GM19397 (cell line): ENCODE results near the gene SRSF8.
"Not testable (repeated sequence)": the region's sequence is repeated elsewhere in the genome, so short reads cannot be mapped to it uniquely, and the experiment has no call there.

Experiments used
- ATAC-seq: cut with Tn5 transposase; IDR thresholded peaks from one replicate; pipeline ENCODE4 v1.9.1; 2021; ENCODE audit warnings: mild to moderate bottlenecking, moderate library complexity; ENCODE audit not compliant: unreplicated experiment

SRSF8 gene

DNA sequence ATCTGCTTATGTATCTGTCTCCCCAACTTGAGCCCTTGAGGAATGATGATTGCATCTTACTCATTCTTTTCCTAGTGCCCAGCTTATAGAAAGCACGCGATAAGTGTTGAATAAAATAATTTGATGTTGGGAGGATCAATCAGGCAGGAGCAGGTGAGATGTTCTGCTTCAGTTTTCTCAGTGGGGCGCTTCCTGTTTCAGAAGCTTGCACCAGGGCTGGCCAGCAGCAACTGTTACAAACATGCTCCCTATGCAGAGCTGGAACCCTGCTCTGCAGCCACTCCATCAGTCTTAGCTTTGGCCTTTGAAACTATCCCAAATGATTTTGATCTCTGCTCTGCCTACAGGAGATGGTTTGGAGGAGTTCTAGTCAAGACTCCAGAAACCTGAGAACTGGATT, 26.8 kb downstream of the SRSF8 start:
- ATAC-seq = no peak

DNA sequence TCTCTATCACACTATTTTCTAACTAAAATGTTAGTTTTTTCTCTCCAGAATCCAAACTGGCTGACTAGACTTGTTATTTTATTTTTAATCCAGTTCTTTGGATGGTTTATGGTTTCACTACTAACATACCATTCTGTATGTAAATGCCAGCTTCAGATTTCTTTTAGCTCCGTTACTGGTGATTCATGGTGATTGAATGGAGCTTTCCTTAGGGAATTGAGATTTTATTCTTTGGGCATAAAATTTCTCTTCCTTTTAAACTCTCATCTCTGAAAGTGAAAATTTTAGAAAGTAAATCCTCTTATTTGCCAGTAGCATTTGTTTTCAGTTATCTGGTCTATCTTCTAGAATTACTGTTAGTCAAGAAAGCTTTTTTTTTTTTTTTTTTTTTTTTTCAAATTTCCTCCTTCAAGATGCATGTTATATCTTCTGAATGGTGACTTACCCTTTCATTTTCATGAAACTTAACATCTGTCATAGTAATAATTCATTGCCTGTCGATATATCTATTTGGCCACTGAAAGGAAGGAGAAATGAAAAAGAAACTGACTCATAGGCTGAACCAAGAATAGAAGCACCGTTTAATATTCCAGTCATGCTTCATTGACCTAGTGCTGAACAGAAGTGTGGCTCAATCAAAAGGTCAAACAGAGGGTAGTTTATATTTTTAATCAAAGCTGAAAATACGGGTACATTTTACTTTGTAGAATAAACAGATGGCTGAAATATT, 29.3 kb downstream of the SRSF8 start:
- peak; percentile 67 for ATAC-seq

GRCh38 chr11:95097209-95097608, 30.5 kb downstream of the SRSF8 start:
- no peak for ATAC-seq

DNA sequence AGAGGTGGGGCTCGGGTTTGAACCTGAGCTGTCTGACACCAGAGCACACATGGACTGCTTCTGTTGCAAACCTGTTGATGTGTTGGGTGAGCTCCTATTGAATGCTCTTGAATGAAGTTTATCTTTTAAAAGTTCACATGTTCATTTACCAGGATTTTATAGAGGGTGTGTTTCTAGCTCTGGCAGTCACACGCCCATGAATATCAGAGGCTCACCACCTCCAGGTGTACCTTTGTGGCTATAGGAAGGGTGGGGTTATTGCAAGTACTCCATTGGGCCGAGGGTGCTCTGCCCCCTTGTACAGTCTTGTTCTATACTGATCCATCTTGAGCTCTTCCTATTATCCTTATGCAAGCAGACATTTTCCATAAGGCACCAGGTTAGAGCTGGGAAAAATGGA, 32.1 kb downstream of the SRSF8 start:
- no peak for ATAC-seq

DNA sequence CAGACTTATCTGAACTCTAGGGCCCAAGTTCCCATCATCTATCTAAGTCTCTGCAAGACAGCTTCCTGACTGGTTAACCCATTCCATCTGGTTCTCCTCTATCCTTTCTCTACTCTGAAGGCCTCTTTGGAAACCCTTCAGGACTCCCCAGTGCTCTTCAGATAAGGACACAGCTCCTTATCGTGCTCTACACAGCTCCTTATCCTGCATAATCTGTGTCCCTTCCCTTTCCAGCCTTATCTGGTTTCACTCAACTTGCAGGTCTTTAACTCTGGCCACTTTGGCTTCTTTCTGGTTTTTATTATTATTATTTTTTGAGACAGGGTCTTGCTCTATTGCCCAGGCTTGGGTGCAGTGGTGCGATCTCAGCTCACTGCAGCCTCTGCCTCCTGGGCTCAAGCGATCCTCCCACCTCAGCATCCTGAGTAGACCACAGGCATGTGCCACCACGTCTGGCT, 33.5 kb downstream of the SRSF8 start:
- ATAC-seq = no peak

DNA sequence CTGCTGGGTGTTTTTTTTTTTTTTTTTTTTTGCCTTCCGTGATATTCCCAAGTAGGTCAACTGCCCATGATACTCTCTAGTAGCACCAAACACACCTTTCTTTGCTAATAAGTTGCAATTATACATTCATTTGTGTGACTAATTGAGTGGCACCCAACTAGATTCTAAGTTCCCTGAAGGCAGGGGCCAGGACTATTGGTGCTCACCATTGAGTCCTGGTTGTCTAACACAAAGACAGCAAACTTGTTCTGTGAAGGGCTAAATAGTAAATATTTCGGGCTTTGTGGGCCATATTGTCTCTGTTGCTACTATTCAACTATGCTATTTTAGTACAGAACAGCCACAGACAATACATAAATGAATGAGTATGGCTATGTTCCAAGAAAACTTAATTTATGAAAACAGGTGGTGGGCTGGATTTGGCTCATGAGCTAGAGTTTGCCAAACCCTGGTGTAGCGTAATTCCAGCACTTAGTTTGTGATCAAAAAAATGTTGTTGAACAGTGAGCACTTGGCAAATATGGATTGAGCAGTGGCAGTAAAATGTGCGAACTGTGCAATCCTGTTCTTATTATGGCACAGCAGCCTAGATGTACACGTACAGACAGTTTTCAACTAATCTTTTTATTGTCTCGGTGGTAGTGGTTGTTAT, 34.3 kb downstream of the SRSF8 start:
- no peak for ATAC-seq

- ATAC-seq = no peak
Observed at GRCh38 chr11:95101935-95102334, 35.2 kb downstream of the SRSF8 start.

DNA sequence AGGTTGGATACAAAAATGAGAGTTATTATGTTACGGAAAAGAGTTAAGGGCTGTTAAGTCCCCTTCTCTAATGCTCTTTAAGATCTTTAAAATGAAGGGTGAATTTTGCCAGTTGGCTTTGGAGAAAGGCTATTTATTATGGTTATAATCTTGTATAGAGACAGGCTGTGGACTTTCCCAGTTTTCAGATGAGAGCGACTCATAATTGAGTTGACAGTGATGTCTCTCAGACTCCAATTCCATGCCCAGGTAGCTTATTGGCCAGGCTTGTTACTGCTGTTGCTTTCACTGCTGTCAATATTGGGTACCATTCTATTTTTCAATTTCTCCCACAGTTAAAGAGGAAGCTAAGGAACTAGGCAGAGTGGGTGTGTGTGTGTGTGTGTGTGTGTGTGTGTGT, 36.0 kb downstream of the SRSF8 start:
- no peak for ATAC-seq

DNA sequence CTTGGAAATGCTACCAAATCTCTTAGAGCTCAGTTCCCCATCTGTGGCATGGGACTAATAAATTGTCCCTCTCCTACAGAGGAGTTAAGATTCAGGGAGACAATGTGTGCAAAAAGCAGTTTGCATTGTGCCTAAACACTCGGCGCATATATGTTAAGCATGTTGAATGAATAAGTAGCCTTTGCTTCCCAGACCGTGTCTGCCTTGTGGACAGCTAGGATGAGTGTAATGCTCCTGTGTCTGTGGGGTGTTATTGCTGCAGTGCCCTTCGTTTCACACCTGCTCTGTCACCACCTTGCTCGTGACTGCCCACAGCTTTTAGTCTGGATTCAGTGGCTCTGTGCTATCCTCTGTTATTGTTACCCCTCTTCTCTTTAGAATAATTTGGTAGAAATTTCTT, 37.0 kb downstream of the SRSF8 start:
- no peak for ATAC-seq

DNA sequence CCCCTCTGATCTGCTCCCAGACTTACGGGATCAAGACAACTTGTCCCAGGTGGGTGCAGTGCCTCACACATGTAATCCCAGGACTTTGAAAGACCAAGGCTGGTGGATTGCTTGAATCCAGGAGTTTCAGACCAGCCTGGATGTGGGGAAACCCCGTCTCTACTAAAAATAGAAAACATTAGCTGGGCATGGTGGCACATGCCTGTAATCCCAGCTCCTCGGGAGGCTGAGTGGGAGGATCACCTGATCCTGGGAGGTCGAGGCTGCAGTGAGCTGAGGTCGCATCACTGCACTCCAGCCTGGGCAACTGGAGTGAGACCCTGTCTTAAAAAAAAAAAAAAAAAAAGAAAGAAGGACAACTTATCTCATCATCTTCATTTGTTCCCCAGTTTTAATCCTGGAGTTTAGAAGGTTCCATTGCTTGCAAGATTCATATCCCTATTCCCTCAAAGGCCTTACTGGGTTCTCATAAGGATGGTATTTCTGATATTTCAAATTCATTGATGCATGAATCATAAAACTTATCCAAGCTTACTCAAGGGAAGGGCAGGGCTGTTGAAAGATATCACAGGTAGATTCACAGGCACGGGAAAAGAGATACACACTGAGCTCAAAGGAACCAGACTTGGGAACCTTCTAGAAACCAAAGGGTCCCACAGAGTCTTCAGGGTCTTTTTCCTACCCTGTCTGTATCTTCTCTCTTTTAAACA, 37.6 kb downstream of the SRSF8 start:
- ATAC-seq = no peak

- ATAC-seq = no peak
Observed at GRCh38 chr11:95104856-95105255, 38.1 kb downstream of the SRSF8 start.

DNA sequence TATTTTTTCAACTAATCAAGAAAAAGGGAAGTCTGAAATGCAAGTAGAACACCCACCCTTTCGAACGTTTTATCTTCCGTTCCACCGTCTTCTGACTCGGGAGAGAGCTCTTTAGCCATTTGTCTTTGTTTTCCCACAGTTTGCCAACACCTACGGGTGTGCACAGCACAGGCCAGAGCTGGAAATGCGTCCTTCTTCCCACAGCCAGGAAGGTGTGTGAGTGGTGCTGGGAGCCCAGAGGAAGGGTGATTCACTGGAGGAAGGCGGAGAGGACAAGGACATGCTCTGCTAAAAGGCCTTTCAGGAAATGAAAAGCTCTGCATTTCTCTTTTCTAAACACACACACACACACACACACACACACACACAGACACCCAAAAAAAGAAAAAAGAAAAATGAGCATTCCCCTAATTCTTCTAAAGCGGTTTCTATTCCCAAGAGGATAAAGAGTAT, 41.5 kb downstream of the SRSF8 start:
- ATAC-seq = no peak

- ATAC-seq = no peak
Observed at GRCh38 chr11:95108671-95109551, 42.2 kb downstream of the SRSF8 start.

DNA sequence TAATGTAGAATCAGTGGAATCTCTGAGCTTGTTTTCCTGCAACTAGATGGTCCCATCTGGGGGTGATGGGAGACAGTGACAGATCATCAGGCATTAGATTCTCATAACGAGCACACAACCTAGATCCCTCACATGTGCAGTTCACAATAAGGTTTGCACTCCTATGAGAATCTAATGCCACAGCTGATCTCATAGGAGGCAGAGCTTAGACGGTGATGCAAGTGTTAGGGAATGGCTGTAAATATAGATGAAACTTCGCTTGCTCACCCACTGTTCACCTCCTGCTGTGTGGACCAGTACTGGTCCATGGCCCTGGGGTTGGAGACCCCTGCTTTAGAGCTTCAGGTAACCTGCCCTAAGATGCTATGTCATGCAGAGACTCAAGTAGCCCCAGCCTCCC, 44.8 kb downstream of the SRSF8 start:
- ATAC-seq = not testable (repeated sequence)

DNA sequence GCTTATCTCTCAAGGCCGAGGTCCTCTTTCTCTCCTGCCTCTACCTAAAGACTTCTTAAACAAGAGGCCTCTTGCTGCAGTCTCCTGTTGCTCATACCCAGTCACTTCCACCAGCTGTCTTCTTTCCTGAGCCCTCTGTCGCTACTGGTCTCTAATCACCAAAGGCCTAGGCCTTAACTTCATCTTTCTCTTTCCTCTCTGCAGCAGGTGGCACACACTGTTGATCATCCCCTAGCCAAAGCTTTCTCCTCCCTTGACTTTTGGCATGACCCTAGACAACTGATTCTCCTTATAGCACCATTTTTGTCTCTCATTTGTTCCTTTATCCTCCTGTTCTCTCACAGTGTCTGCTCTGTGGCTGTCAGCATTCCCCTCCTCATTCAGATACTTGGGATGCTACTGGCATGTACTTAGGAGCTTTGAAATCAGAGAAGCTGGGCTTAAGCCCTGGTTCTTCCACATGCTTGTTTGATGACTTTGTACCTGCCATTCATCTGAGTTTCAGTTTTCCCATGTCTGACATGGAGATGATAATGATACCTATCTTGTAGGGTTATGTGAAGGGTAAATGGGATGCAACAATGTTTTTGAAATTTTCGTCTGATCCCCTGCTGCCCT, 45.3 kb downstream of the SRSF8 start:
- no peak for ATAC-seq

- no peak for ATAC-seq
Observed at GRCh38 chr11:95115597-95115996, 48.9 kb downstream of the SRSF8 start.

DNA sequence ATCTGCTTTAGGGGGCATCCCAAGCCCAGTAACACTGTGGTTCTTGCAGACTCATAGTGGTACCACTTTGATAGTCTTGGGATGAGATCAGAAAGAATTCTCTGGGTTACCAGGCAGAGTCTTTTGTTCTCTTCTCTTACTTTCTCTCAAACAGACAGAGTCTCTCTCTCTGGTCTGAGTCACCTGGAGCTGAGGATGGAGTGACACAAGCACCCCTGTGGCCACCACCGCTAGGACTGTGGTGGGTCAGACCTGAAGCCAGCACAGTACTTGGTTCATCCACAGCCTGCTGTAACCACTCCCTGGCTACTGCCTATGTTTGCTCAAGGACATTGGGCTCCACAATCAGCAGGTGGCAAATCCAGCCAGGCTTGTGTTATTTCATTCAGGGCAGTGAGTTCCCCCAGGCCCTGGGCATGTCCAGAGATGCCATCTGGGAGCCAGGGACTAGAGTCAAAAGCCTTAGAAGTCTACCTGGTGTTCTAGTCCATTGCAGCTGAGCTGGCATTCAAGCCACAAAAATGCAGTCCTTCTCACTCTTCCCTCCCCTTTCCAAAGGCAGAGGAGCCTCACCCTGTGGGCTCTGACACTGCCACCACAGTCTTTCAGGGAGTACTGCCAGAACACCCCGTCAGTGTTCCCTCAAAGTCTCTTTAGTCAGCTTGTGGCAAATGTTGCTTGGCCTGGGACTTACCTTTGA, 52.8 kb downstream of the SRSF8 start:
- ATAC-seq = no peak
